ENCODE measurements around the gene ALK. TPM values are rescaled to one million over a fixed set of nuclear protein-coding genes. Genes with fewer than 3 reads are reported as not detected.

ALK gene
- total RNA-seq, 2 donors from 2014 or later: 0.19 TPM; not detected in 1

GRCh38 chr2:29305762-29306161 is 615.6 kb downstream of the ALK start:
- DNase-seq: no peak
- peaks cover 4% of the 10 kb centered on the region for H3K27me3 ChIP-seq
- TF ChIP-seq CTCF (IDR thresholded peaks at IDR 0.05): no peak
- H3K36me3 ChIP-seq: no peaks in the 10 kb centered on the region
- no peak overlapping the region for H3K9ac ChIP-seq (ENCODE audit: low read depth in 2 of 2, low read length in 2 of 2)
- intact Hi-C loops (cut with DNase I): loop anchor here (5.0 kb wide), 1 partner anchor 537 kb away; no protein-coding TSS in a partner anchor
- no peaks in the 10 kb centered on the region for H3K9me3 ChIP-seq
- H3K4me3 ChIP-seq: no peak overlapping the region
- no peaks in the 10 kb centered on the region for H3K4me1 ChIP-seq
- H3K27ac ChIP-seq: no peak overlapping the region

GRCh38 chr2:29304399-29305060 is 616.9 kb downstream of the ALK start:
- Histone ChIP-seq H3K9me3 (no peaks in the 10 kb centered on the region), H3K4me1 (no peaks in the 10 kb centered on the region), H3K27ac (no peak overlapping the region), H3K9ac (ENCODE audit: low read depth in 2 of 2, low read length in 2 of 2) (no peak overlapping the region), H3K36me3 (no peaks in the 10 kb centered on the region), H3K4me3 (no peak overlapping the region), H3K27me3 (peaks cover 4% of the 10 kb centered on the region)
- intact Hi-C loops (cut with DNase I): loop anchor here (5.0 kb wide), 1 partner anchor 538 kb away; no protein-coding TSS in a partner anchor
- no peak for DNase-seq
- TF ChIP-seq CTCF (IDR thresholded peaks at IDR 0.05): no peak

GRCh38 chr2:29296585-29296984 is 624.8 kb downstream of the ALK start:
- intact Hi-C loops (cut with DNase I): no loop called here
- Histone ChIP-seq H3K9me3 (no peaks in the 10 kb centered on the region), H3K27me3 (no peaks in the 10 kb centered on the region), H3K27ac (no peak overlapping the region), H3K4me3 (no peak overlapping the region), H3K9ac (ENCODE audit: low read depth in 2 of 2, low read length in 2 of 2) (no peak overlapping the region), H3K36me3 (no peaks in the 10 kb centered on the region), H3K4me1 (no peaks in the 10 kb centered on the region)
- no peak for DNase-seq
- no peak for TF ChIP-seq CTCF (IDR thresholded peaks at IDR 0.05)

GRCh38 chr2:29295845-29296244 is 625.5 kb downstream of the ALK start:
- no peak overlapping the region for H3K9ac ChIP-seq (ENCODE audit: low read depth in 2 of 2, low read length in 2 of 2)
- H3K9me3 ChIP-seq: no peaks in the 10 kb centered on the region
- no peak overlapping the region for H3K27ac ChIP-seq
- intact Hi-C loops (cut with DNase I): no loop called here
- no peak for TF ChIP-seq CTCF (IDR thresholded peaks at IDR 0.05)
- no peaks in the 10 kb centered on the region for H3K27me3 ChIP-seq
- no peak for DNase-seq
- no peaks in the 10 kb centered on the region for H3K36me3 ChIP-seq
- no peak overlapping the region for H3K4me3 ChIP-seq
- H3K4me1 ChIP-seq: no peaks in the 10 kb centered on the region

- no peak overlapping the region for H3K4me3 ChIP-seq
- TF ChIP-seq CTCF (IDR thresholded peaks at IDR 0.05): no peak
- no peak overlapping the region for H3K27ac ChIP-seq
- intact Hi-C loops (cut with DNase I): no loop called here
- no peaks in the 10 kb centered on the region for H3K27me3 ChIP-seq
- no peaks in the 10 kb centered on the region for H3K36me3 ChIP-seq
- no peak overlapping the region for H3K9ac ChIP-seq (ENCODE audit: low read depth in 2 of 2, low read length in 2 of 2)
- no peaks in the 10 kb centered on the region for H3K9me3 ChIP-seq
- no peak for DNase-seq
- no peaks in the 10 kb centered on the region for H3K4me1 ChIP-seq
These were observed 627.5 kb downstream of the ALK start for GRCh38 chr2:29293830-29294438.

All from colonic mucosa (tissue), 4 donors.